Mesothelial cell of epicardium (in vitro differentiated cells): ENCODE data around the gene ZNF468. TPM values are rescaled to one million over a fixed set of nuclear protein-coding genes. Genes with fewer than 3 reads are reported as not detected.
A peak's percentile ranks its signal among the peaks of the same experiment; 100 is the strongest.
"Not testable (repeated sequence)": the region's sequence is repeated elsewhere in the genome, so short reads cannot be mapped to it uniquely, and the experiment has no call there.

Experiments
- DNase-seq, 2 experiments: peaks; one replicate each; pipeline ENCODE4 v3.0.0; 2021; ENCODE audit warnings: low spot score in 2 of 2; ENCODE audit not compliant: unreplicated experiment in 2 of 2
- H3K27ac Mint-ChIP-seq: 2 replicates; pipeline ENCODE4 v1.8.0; 2021; ENCODE audit warnings: mixed read lengths
- H3K27me3 Mint-ChIP-seq: 2 replicates; pipeline ENCODE4 v1.8.0; 2021; ENCODE audit warnings: low read depth, mixed read lengths
- H3K36me3 Mint-ChIP-seq: 2 replicates; pipeline ENCODE4 v1.8.0; 2021; ENCODE audit warnings: mixed read lengths
- H3K4me1 Mint-ChIP-seq: 2 replicates; pipeline ENCODE4 v1.8.0; 2021; ENCODE audit warnings: mixed read lengths
- H3K4me3 Mint-ChIP-seq: 2 replicates; pipeline ENCODE4 v1.8.0; 2021; ENCODE audit warnings: mild to moderate bottlenecking, moderate library complexity, mixed read lengths
- H3K9me3 Mint-ChIP-seq: 2 replicates; pipeline ENCODE4 v1.8.0; 2021; ENCODE audit warnings: mixed read lengths
- CTCF ChIP-seq: fragments of 200-600 bp; sonication (generic); IDR thresholded peaks from one replicate; pipeline ENCODE4 v1.5.0; 2021; ENCODE audit warnings: antibody characterized with exemption; ENCODE audit not compliant: unreplicated experiment
- total RNA-seq: library from RNA; stranded (reverse); gene quantifications from 3 replicates; pipeline ENCODE4 v1.2.1, GENCODE V29; 2021

The ZNF468 gene
- total RNA-seq, 1 donor from 2014 or later = 30.6 TPM

- Mint-ChIP-seq H3K27me3 (no peaks in the 10 kb centered on the region), H3K36me3 (peaks cover 11% of the 10 kb centered on the region), H3K4me1 (peaks cover 38% of the 10 kb centered on the region), H3K27ac (peak overlapping the region; percentile 99), H3K9me3 (no peaks in the 10 kb centered on the region), H3K4me3 (peak overlapping the region; percentile 91)
- no peak for TF ChIP-seq CTCF
- DNase-seq = peak in 1 of 2 experiments; percentile 43
Observed at GRCh38 chr19:52896431-52897137, 39.2 kb upstream of the ZNF468 start.

GRCh38 chr19:52891336-52891735 is 33.9 kb upstream of the ZNF468 start:
- Mint-ChIP-seq H3K4me1 (peaks cover 16% of the 10 kb centered on the region), H3K36me3 (peaks cover 39% of the 10 kb centered on the region), H3K27ac (peak overlapping the region; percentile 6), H3K27me3 (no peaks in the 10 kb centered on the region), H3K9me3 (no peaks in the 10 kb centered on the region), H3K4me3 (no peak overlapping the region)
- TF ChIP-seq CTCF = no peak
- no peak for DNase-seq

GRCh38 chr19:52889931-52890330 is 32.5 kb upstream of the ZNF468 start:
- Mint-ChIP-seq H3K9me3 (no peaks in the 10 kb centered on the region), H3K36me3 (peaks cover 44% of the 10 kb centered on the region), H3K27me3 (no peaks in the 10 kb centered on the region), H3K4me3 (no peak overlapping the region), H3K4me1 (peaks cover 15% of the 10 kb centered on the region), H3K27ac (peak overlapping the region; percentile 30)
- DNase-seq = no peak
- no peak for TF ChIP-seq CTCF

GRCh38 chr19:52889076-52889475 is 31.7 kb upstream of the ZNF468 start:
- peaks cover 12% of the 10 kb centered on the region for H3K4me1 Mint-ChIP-seq

GRCh38 chr19:52880895-52881389 is 23.5 kb upstream of the ZNF468 start:
- H3K27ac Mint-ChIP-seq = no peak overlapping the region
- peaks cover 52% of the 10 kb centered on the region for H3K9me3 Mint-ChIP-seq
- H3K4me1 Mint-ChIP-seq = no peaks in the 10 kb centered on the region
- no peak for TF ChIP-seq CTCF
- no peak for DNase-seq
- H3K4me3 Mint-ChIP-seq = no peak overlapping the region
- H3K27me3 Mint-ChIP-seq = no peaks in the 10 kb centered on the region
- H3K36me3 Mint-ChIP-seq = peaks cover 79% of the 10 kb centered on the region

More at GRCh38 chr19:52889076-52889475, 31.7 kb upstream of the ZNF468 start:
- no peak for TF ChIP-seq CTCF
- Mint-ChIP-seq H3K4me3 (no peak overlapping the region), H3K36me3 (peaks cover 49% of the 10 kb centered on the region), H3K27me3 (no peaks in the 10 kb centered on the region), H3K9me3 (peaks cover 2% of the 10 kb centered on the region), H3K27ac (no peak overlapping the region)
- DNase-seq = no peak

- not testable (repeated sequence) for H3K27ac Mint-ChIP-seq, H3K4me3 Mint-ChIP-seq
- peaks cover 18% of the 10 kb centered on the region for H3K36me3 Mint-ChIP-seq
Observed at GRCh38 chr19:52872996-52873395, 15.6 kb upstream of the ZNF468 start.

More at GRCh38 chr19:52872996-52873395, 15.6 kb upstream of the ZNF468 start:
- H3K9me3 Mint-ChIP-seq, H3K4me1 Mint-ChIP-seq, DNase-seq, H3K27me3 Mint-ChIP-seq: not testable (repeated sequence)
